ENCODE measurements around the gene PRSS53. TPM values are rescaled to one million over a fixed set of nuclear protein-coding genes. Genes with fewer than 3 reads are reported as not detected.

The PRSS53 gene
- total RNA-seq, 1 donor from 2014 or later: 1.2 TPM

DNA sequence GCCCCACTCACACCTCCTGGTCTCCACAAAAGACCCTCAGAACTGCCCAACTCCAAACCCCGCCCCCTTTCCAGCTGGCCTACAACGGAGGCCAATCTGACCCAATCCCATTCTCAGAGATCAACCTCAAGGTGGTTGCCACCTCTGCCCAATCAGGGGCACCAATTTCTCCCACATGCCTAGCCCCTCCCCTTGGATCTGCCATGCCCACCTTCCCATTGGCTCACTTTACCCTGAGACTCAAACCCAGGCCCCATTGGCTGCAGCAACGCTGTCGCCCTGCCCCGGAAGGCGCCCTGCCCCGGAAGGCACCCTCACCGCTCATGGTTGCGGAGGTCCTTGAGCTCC, 25.3 kb downstream of the PRSS53 start:
- no peak for DNase-seq
- H3K27me3 ChIP-seq (ENCODE audit: low read depth): no peaks in the 10 kb centered on the region
- H3K4me3 ChIP-seq: no peak overlapping the region
- peaks cover 34% of the 10 kb centered on the region for H3K36me3 ChIP-seq
- no peak overlapping the region for H3K27ac ChIP-seq (replicated peaks)
- peaks cover 20% of the 10 kb centered on the region for H3K4me1 ChIP-seq
- no peaks in the 10 kb centered on the region for H3K9me3 ChIP-seq (replicated peaks)
- intact Hi-C loops (cut with micrococcal nuclease): no loop called here
- no peak for TF ChIP-seq CTCF (IDR thresholded peaks at IDR 0.05; ENCODE audit: borderline replicate concordance)

DNA sequence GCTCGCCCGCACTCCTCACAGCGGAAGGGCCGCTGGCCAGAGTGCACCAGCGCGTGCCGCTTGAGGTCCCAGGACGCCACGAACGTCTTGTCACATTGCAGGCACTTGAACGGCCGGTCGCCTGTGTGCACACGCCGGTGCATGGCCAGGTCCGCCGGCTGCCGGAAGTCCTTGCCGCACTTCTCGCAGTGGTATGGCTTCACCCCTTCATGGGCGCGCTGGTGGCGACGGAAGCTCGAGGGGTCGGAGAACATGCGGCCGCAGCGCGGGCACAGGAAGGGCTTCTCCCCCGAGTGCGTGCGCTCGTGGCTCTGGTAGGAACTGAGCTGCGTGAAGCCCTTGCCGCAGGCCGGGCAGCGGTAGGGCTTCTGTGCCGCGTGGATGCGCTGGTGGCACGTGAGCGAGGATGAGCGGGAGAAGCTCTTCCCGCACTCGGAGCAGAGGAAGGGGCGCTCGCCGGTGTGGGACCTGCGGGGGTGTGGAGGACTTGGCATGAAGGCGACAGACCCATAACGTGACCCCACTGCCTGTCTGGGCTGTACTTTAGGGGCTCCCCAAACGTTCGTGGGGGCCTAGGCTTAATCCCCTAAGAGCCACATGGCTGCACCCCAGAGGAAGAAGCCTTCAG, 26.8 kb downstream of the PRSS53 start:
- H3K27me3 ChIP-seq (ENCODE audit: low read depth): no peaks in the 10 kb centered on the region
- DNase-seq: no peak
- H3K9me3 ChIP-seq (replicated peaks): no peaks in the 10 kb centered on the region
- peaks cover 20% of the 10 kb centered on the region for H3K4me1 ChIP-seq
- H3K36me3 ChIP-seq: peaks cover 44% of the 10 kb centered on the region
- TF ChIP-seq CTCF (IDR thresholded peaks at IDR 0.05; ENCODE audit: borderline replicate concordance): no peak
- H3K4me3 ChIP-seq: no peak overlapping the region
- intact Hi-C loops (cut with micrococcal nuclease): no loop called here
- H3K27ac ChIP-seq (replicated peaks): no peak overlapping the region

DNA sequence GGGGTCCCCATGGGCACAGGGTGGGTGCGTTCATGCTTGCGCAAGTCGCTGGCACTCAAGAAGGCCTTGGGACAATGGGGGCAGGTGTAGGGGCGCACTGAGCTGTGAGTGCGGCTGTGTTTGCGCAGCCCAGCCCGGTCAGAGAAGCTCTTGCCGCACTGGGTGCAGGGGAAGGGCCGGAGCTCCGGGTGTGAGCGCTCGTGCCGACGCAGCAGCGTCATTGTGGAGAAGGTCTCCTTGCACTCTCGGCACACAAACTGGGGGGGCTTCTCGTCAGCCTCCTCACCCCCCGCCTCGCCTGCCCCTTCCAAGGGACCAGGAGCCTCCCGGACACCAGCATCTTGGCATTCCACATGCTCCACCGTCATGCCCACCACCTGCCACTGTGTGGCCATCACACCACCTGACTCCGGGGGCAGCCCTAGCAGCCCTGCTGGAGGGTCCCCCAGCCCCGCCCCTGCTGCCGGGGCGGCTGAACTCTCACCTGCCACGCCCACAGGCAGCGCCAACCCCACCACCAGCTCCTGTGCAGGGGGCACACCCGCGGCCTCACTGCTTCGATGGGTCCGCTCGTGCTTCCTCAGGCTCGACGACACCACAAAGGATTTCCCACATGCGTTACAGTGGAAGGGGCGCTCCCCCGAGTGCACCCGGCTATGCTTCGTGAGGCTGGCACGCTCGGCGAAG, 27.5 kb downstream of the PRSS53 start:
- H3K9me3 ChIP-seq (replicated peaks): no peaks in the 10 kb centered on the region
- no peak for DNase-seq
- intact Hi-C loops (cut with micrococcal nuclease): no loop called here
- TF ChIP-seq CTCF (IDR thresholded peaks at IDR 0.05; ENCODE audit: borderline replicate concordance): no peak
- H3K27me3 ChIP-seq (ENCODE audit: low read depth): no peaks in the 10 kb centered on the region
- H3K4me1 ChIP-seq: peaks cover 20% of the 10 kb centered on the region
- no peak overlapping the region for H3K4me3 ChIP-seq
- no peak overlapping the region for H3K27ac ChIP-seq (replicated peaks)
- peaks cover 44% of the 10 kb centered on the region for H3K36me3 ChIP-seq

- intact Hi-C loops (cut with micrococcal nuclease): no loop called here
Observed at GRCh38 chr16:31055613-31056012, 33.1 kb downstream of the PRSS53 start.

GRCh38 chr16:31052114-31052513, 36.6 kb downstream of the PRSS53 start:
- Histone ChIP-seq H3K36me3 (no peaks in the 10 kb centered on the region), H3K27ac (replicated peaks) (no peak overlapping the region), H3K9me3 (replicated peaks) (no peaks in the 10 kb centered on the region), H3K4me1 (no peaks in the 10 kb centered on the region), H3K27me3 (ENCODE audit: low read depth) (no peaks in the 10 kb centered on the region), H3K4me3 (no peak overlapping the region)
- no peak for DNase-seq
- no peak for TF ChIP-seq CTCF (IDR thresholded peaks at IDR 0.05; ENCODE audit: borderline replicate concordance)
- intact Hi-C loops (cut with micrococcal nuclease): no loop called here

More at GRCh38 chr16:31055613-31056012, 33.1 kb downstream of the PRSS53 start:
- H3K4me1 ChIP-seq: no peaks in the 10 kb centered on the region
- DNase-seq: no peak
- H3K27ac ChIP-seq (replicated peaks): no peak overlapping the region
- no peak for TF ChIP-seq CTCF (IDR thresholded peaks at IDR 0.05; ENCODE audit: borderline replicate concordance)
- H3K4me3 ChIP-seq: no peak overlapping the region
- H3K9me3 ChIP-seq (replicated peaks): no peaks in the 10 kb centered on the region
- peaks cover 17% of the 10 kb centered on the region for H3K36me3 ChIP-seq
- H3K27me3 ChIP-seq (ENCODE audit: low read depth): no peaks in the 10 kb centered on the region
